GM23248 (cell line): ENCODE results near the gene GINS2. TPM values are rescaled to one million over a fixed set of nuclear protein-coding genes. Genes with fewer than 3 reads are reported as not detected.

ENCODE experiments used
- DNase-seq: peaks from one replicate; pipeline ENCODE4 v3.0.0-alpha.2; 2015
- H2AFZ ChIP-seq: fragments of 200-600 bp; sonication (generic); 2 replicates; pipeline ENCODE4 v1.6.1; 2016; ENCODE audit warnings: antibody characterized with exemption
- H3F3A ChIP-seq: fragments of 200-600 bp; sonication (generic); 2 replicates; pipeline ENCODE4 v1.6.1; 2016; ENCODE audit warnings: mild to moderate bottlenecking, antibody characterized with exemption, mixed run types; ENCODE audit not compliant: insufficient read depth
- H3K27ac ChIP-seq: fragments of 200-600 bp; sonication (generic); 2 replicates; pipeline ENCODE4 v1.5.1; 2016; ENCODE audit warnings: mild to moderate bottlenecking
- H3K27me3 ChIP-seq: fragments of 200-600 bp; sonication (generic); replicated peaks from 2 replicates; pipeline ENCODE4 v1.6.1; 2016; ENCODE audit warnings: mild to moderate bottlenecking; ENCODE audit not compliant: insufficient read depth
- H3K36me3 ChIP-seq: fragments of 200-600 bp; sonication (generic); 2 replicates; pipeline ENCODE4 v1.6.1; 2016; ENCODE audit warnings: low read depth, mild to moderate bottlenecking
- H3K4me1 ChIP-seq: fragments of 200-600 bp; sonication (generic); 2 replicates; pipeline ENCODE4 v1.6.1; 2016; ENCODE audit warnings: mild to moderate bottlenecking; ENCODE audit not compliant: insufficient read depth
- H3K4me2 ChIP-seq: fragments of 200-600 bp; sonication (generic); one replicate; pipeline ENCODE4 v1.6.1; 2016; ENCODE audit warnings: mild to moderate bottlenecking; ENCODE audit not compliant: unreplicated experiment
- H3K4me3 ChIP-seq: fragments of 200-600 bp; sonication (generic); 2 replicates; pipeline ENCODE4 v1.5.1; 2016; ENCODE audit warnings: mild to moderate bottlenecking
- H3K79me2 ChIP-seq: fragments of 200-600 bp; sonication (generic); 2 replicates; pipeline ENCODE4 v1.6.1; 2016; ENCODE audit warnings: mild to moderate bottlenecking; ENCODE audit not compliant: insufficient read depth
- H3K9ac ChIP-seq: fragments of 200-600 bp; sonication (generic); 2 replicates; pipeline ENCODE4 v1.6.1; 2016; ENCODE audit warnings: mild to moderate bottlenecking
- H3K9me2 ChIP-seq: fragments of 200-600 bp; sonication (generic); 2 replicates; pipeline ENCODE4 v1.6.1; 2016; ENCODE audit warnings: mixed run types, mild to moderate bottlenecking, moderate library complexity; ENCODE audit not compliant: insufficient read depth
- H3K9me3 ChIP-seq: fragments of 200-600 bp; sonication (generic); one replicate; pipeline ENCODE4 v1.6.1; 2017; ENCODE audit warnings: low read depth
- H4K20me1 ChIP-seq: fragments of 200-600 bp; sonication (generic); 2 replicates; pipeline ENCODE4 v1.6.0; 2016; ENCODE audit not compliant: insufficient read depth
- EZH2 ChIP-seq: fragments of 200-600 bp; sonication (generic); IDR thresholded peaks from 2 replicates; pipeline ENCODE4 v1.6.1; 2018; ENCODE audit warnings: antibody characterized with exemption, mild to moderate bottlenecking; ENCODE audit not compliant: insufficient read depth, poor library complexity, severe bottlenecking
- EZH2phosphoT487 ChIP-seq: fragments of 200-600 bp; sonication (generic); IDR thresholded peaks from 2 replicates; pipeline ENCODE4 v1.6.1; 2018; ENCODE audit warnings: antibody characterized with exemption, moderate library complexity, mild to moderate bottlenecking, low read depth; ENCODE audit not compliant: insufficient read depth
- WGBS, 2 experiments: methylation state at CpG; one replicate each; pipeline ENCODE4 v1.1.6; 2015 to 2017; ENCODE audit warnings: low lambda C conversion rate in 2 of 2, low coverage in 1 of 2; ENCODE audit errors: missing lambda C conversion rate in 2 of 2; 5-methylcytosine and 5-hydroxymethylcytosine counted together
- in situ Hi-C: fragments of 300-500 bp; cut with MboI; formaldehyde crosslinking; loops from 2 replicates; pipeline ENCODE4 v1.15.0; 2020
- polyA plus RNA-seq: library from polyadenylated mRNA; unstranded; fragments of >200 nt; fragmentation: Nextera tagmentation; extraction: Ambion mirVana; gene quantifications from 2 replicates; pipeline ENCODE4 v1.2.1, GENCODE V29; 2016
- total RNA-seq: library from RNA; depleted of rRNA; stranded (reverse); fragments of >200 nt; shearing (Covaris generic); gene quantifications from 2 replicates; pipeline ENCODE4 v1.2.3, GENCODE V29; 2014

The GINS2 gene
- total and polyA plus RNA-seq, 2 experiments from 2014 or later = 8.9 to 9.9 TPM

DNA sequence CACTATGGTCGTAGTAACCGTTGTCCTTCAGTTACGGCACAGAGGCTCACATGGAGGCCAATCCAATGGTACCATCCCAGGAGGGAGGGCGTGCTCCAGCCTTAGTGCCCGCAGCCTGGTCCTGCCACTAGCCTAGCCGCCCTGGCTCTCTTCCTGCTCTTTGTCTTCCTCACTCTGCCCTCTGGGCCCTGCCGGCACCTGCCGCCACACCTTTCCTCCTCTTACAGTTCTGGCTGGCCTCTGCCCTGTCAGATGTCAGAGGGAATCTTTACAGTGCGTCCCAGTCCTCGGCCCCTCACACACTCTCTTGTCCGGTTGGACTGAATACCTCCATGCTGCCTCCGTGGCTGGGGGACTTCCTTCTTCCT, 23.4 kb downstream of the GINS2 start:
- no peaks in the 10 kb centered on the region for H3K27me3 ChIP-seq
- H3K4me1 ChIP-seq = no peaks in the 10 kb centered on the region
- TF ChIP-seq EZH2 = no peak
- no peak for TF ChIP-seq EZH2phosphoT487
- H3F3A ChIP-seq = peaks cover 13% of the 10 kb centered on the region
- no peak overlapping the region for H3K9ac ChIP-seq
- peaks cover 35% of the 10 kb centered on the region for H3K36me3 ChIP-seq
- in situ Hi-C loops = no loop called here
- 91 to 96% methylated on average over 12 of the region's 12 CpGs for WGBS, 2 experiments
- H4K20me1 ChIP-seq = no peaks in the 10 kb centered on the region
- H2AFZ ChIP-seq = no peak overlapping the region
- no peak for DNase-seq
- no peak overlapping the region for H3K27ac ChIP-seq
- no peaks in the 10 kb centered on the region for H3K9me3 ChIP-seq
- H3K4me3 ChIP-seq = no peak overlapping the region
- 0 out of 2 replicates have a peak, but pooled peaks cover 4% of the 10 kb centered on the region for H3K79me2 ChIP-seq
- H3K9me2 ChIP-seq = no peaks in the 10 kb centered on the region
- no peak overlapping the region for H3K4me2 ChIP-seq

DNA sequence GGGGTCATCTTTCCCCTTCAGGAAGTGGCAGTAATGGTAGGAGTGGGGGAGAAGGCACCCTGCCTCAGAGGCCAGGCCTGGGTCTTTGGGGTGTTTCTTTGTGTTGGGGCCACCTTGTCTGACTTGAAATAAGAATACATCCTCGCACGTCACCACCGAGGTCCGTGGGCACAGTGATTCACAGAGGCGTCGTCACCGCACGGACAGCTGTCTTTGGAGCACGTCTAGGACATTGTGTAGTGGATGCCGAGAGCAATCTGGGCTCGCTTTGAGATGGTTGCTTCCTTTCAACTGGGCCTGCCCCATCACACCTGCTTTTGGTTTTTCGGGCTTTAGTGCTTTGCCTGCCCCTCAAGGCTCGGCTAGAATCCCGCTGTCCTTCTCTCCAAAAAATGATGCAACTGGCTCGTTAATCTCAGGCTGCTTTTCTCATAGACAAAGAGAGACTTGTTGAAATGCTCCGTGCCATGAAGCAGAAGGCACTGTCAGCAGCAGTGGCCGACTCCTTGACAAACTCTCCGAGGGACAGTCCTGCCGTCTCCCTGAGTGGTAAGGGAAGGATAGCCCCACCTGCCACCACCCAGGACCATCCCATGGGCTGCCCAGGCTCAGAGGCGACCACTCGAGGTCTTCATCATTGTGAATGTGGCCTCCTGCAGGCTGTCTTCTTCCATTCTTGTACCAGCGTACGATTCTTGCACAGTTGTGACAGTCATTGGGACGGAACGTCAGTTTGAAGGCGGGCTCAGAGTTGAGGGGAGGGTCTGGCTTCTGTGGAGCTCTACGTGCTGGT, 24.0 kb downstream of the GINS2 start:
- WGBS, 2 experiments = 97 to 98% methylated on average over 27 of the region's 27 CpGs
- H3K4me1 ChIP-seq = no peaks in the 10 kb centered on the region
- no peaks in the 10 kb centered on the region for H3K9me2 ChIP-seq
- H3K27me3 ChIP-seq = no peaks in the 10 kb centered on the region
- H3K9ac ChIP-seq = no peak overlapping the region
- TF ChIP-seq EZH2 (no peak), EZH2phosphoT487 (no peak)
- no peaks in the 10 kb centered on the region for H3K79me2 ChIP-seq
- 0 out of 2 replicates have a peak, but pooled peaks cover 9% of the 10 kb centered on the region for H3F3A ChIP-seq
- H3K36me3 ChIP-seq = peaks cover 30% of the 10 kb centered on the region
- H3K4me2 ChIP-seq = no peak overlapping the region
- H4K20me1 ChIP-seq = no peaks in the 10 kb centered on the region
- no peak for DNase-seq
- in situ Hi-C loops = no loop called here
- no peak overlapping the region for H3K27ac ChIP-seq
- no peaks in the 10 kb centered on the region for H3K9me3 ChIP-seq
- no peak overlapping the region for H2AFZ ChIP-seq
- H3K4me3 ChIP-seq = no peak overlapping the region

DNA sequence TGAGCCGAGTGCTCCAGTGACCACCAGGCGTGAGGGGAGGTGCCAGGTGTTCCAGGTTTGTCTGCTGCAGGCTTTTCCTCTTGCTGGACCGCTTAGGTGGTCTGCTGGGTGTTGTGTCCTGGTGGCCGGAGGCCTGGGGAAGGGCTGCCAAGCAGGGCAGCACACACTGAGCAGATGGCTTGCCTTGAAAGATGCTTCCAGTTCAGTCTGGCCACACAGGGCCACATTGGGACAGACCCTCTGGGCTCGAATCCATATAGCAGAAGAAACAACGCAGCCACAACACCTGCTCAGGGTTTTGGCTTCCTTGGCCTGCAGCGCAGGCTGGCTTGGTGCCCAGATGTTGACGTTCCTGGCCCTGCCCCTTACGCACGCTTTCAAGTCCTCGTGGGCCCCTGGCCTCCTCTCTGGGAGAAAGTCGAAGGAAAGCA, 24.8 kb downstream of the GINS2 start:
- Histone ChIP-seq H3K4me3 (no peak overlapping the region), H3K4me2 (no peak overlapping the region), H3K79me2 (no peaks in the 10 kb centered on the region), H3K27me3 (no peaks in the 10 kb centered on the region), H3F3A (0 out of 2 replicates have a peak, but pooled peaks cover under 1% of the 10 kb centered on the region), H3K36me3 (peaks cover 27% of the 10 kb centered on the region), H4K20me1 (no peaks in the 10 kb centered on the region), H2AFZ (no peak overlapping the region), H3K9me3 (no peaks in the 10 kb centered on the region), H3K4me1 (no peaks in the 10 kb centered on the region), H3K27ac (no peak overlapping the region), H3K9ac (no peak overlapping the region), H3K9me2 (no peaks in the 10 kb centered on the region)
- WGBS, 2 experiments = 79 to 83% methylated on average over 12 of the region's 12 CpGs
- in situ Hi-C loops = no loop called here
- DNase-seq = no peak
- TF ChIP-seq EZH2phosphoT487 (no peak), EZH2 (no peak)

DNA sequence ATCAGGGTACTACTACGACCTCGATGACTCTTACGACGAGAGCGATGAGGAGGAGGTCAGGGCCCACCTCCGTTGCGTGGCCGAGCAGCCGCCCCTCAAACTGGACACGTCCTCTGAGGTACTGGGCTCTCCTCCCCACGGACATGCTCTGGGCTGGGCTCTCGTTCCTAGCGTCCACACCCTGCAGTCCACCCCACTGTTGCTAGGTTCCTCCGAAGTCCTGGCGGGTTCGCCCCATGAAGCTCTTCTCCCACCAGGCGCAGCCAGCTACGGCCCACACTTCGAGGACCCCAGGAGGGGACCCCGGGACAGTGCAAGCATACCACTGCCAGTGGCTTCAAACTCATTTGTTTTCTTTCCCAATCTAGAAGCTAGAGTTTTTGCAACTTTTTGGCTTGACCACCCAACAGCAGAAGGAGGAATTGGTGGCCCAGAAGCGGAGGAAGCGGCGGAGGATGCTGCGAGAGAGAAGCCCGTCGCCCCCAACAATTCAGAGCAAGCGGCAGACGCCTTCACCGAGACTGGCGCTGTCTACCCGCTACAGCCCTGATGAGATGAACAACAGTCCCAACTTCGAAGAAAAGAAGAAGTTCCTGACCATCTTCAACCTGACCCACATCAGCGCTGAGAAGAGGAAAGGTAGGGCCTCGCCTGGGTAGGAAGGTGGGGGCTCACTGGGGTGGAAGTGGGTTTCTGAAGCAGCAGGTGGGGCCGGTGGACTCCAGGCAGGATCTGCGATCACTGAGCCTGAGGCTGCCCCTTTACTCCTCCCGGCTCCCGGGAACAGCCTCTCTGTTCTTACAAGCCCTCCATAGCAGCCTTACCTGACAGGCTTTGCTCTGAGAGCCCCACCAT, 25.6 kb downstream of the GINS2 start:
- no peaks in the 10 kb centered on the region for H3K9me3 ChIP-seq
- in situ Hi-C loops = no loop called here
- 93 to 95% methylated on average over 38 of the region's 38 CpGs for WGBS, 2 experiments
- H3K27me3 ChIP-seq = no peaks in the 10 kb centered on the region
- no peak overlapping the region for H3K4me2 ChIP-seq
- H3K4me1 ChIP-seq = no peaks in the 10 kb centered on the region
- no peaks in the 10 kb centered on the region for H3K9me2 ChIP-seq
- H3K9ac ChIP-seq = no peak overlapping the region
- no peaks in the 10 kb centered on the region for H3F3A ChIP-seq
- H3K36me3 ChIP-seq = peaks cover 28% of the 10 kb centered on the region
- DNase-seq = no peak
- no peaks in the 10 kb centered on the region for H4K20me1 ChIP-seq
- H3K79me2 ChIP-seq = no peaks in the 10 kb centered on the region
- TF ChIP-seq EZH2 (no peak), EZH2phosphoT487 (no peak)
- H3K4me3 ChIP-seq = no peak overlapping the region
- no peak overlapping the region for H2AFZ ChIP-seq
- H3K27ac ChIP-seq = no peak overlapping the region
